Prostate gland (tissue), 2 donors: ENCODE results near the gene AK9.
"Not testable (repeated sequence)": the region's sequence is repeated elsewhere in the genome, so short reads cannot be mapped to it uniquely, and the experiment has no call there.

Experiments
- POLR2A ChIP-seq: fragments of 450-650 bp; IDR thresholded peaks from one replicate; pipeline ENCODE4 v1.6.1; 2016; ENCODE audit warnings: antibody characterized with exemption, mild to moderate bottlenecking
- TF ChIP-seq, protein P1 (sequence below), 4 experiments: fragments of 200-600 bp in 2 of 4; fragments of 450-650 bp in 2 of 4; sonication (generic) in 2 of 4; IDR thresholded peaks; 1 replicate in 3 of 4; 2 replicates in 1 of 4; pipeline ENCODE4 v1.5.1; 2016 to 2019; ENCODE audit warnings: antibody characterized with exemption in 4 of 4, mild to moderate bottlenecking in 2 of 4, moderate library complexity in 2 of 4

GRCh38 chr6:109725250-109725649 lies 34.2 kb upstream of the AK9 start:
- TF ChIP-seq, protein P1, sequence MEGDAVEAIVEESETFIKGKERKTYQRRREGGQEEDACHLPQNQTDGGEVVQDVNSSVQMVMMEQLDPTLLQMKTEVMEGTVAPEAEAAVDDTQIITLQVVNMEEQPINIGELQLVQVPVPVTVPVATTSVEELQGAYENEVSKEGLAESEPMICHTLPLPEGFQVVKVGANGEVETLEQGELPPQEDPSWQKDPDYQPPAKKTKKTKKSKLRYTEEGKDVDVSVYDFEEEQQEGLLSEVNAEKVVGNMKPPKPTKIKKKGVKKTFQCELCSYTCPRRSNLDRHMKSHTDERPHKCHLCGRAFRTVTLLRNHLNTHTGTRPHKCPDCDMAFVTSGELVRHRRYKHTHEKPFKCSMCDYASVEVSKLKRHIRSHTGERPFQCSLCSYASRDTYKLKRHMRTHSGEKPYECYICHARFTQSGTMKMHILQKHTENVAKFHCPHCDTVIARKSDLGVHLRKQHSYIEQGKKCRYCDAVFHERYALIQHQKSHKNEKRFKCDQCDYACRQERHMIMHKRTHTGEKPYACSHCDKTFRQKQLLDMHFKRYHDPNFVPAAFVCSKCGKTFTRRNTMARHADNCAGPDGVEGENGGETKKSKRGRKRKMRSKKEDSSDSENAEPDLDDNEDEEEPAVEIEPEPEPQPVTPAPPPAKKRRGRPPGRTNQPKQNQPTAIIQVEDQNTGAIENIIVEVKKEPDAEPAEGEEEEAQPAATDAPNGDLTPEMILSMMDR (IDR thresholded peaks at IDR 0.05), result not testable (repeated sequence)
- not testable (repeated sequence) for TF ChIP-seq POLR2A
